HG02981 (cell line): ENCODE measurements around the gene GRIN2A.

Source experiments
- ATAC-seq: cut with Tn5 transposase; IDR thresholded peaks from one replicate; pipeline ENCODE4 v1.9.1; 2021; ENCODE audit warnings: mild to moderate bottlenecking, moderate library complexity; ENCODE audit not compliant: unreplicated experiment

The GRIN2A gene

GRCh38 chr16:9870962-9871361 is 311.3 kb downstream of the GRIN2A start:
- ATAC-seq, result no peak

- no peak for ATAC-seq
Observed at GRCh38 chr16:9869776-9870175, 312.5 kb downstream of the GRIN2A start.

- no peak for ATAC-seq
Observed at GRCh38 chr16:9868606-9869149, 313.6 kb downstream of the GRIN2A start.

- ATAC-seq, result no peak
Observed at GRCh38 chr16:9867176-9867575, 315.1 kb downstream of the GRIN2A start.

- ATAC-seq, result no peak
Observed at GRCh38 chr16:9864461-9864860, 317.8 kb downstream of the GRIN2A start.

- no peak for ATAC-seq
Observed at GRCh38 chr16:9862327-9862726, 319.9 kb downstream of the GRIN2A start.

GRCh38 chr16:9860876-9861275 is 321.4 kb downstream of the GRIN2A start:
- ATAC-seq, result no peak

- ATAC-seq, result no peak
Observed at GRCh38 chr16:9859701-9860327, 322.4 kb downstream of the GRIN2A start.

- no peak for ATAC-seq
Observed at GRCh38 chr16:9854675-9855074, 327.6 kb downstream of the GRIN2A start.

- no peak for ATAC-seq
Observed at GRCh38 chr16:9852003-9852402, 330.2 kb downstream of the GRIN2A start.

- ATAC-seq, result no peak
Observed at GRCh38 chr16:9850817-9851216, 331.4 kb downstream of the GRIN2A start.

- ATAC-seq, result no peak
Observed at GRCh38 chr16:9849697-9850245, 332.5 kb downstream of the GRIN2A start.

GRCh38 chr16:9847146-9847545 is 335.1 kb downstream of the GRIN2A start:
- no peak for ATAC-seq

GRCh38 chr16:9846362-9847099 is 335.7 kb downstream of the GRIN2A start:
- no peak for ATAC-seq

GRCh38 chr16:9845661-9846361 is 336.4 kb downstream of the GRIN2A start:
- ATAC-seq, result no peak

GRCh38 chr16:9844361-9844760 is 337.9 kb downstream of the GRIN2A start:
- no peak for ATAC-seq

GRCh38 chr16:9843424-9844018 is 338.7 kb downstream of the GRIN2A start:
- ATAC-seq, result no peak

GRCh38 chr16:9840761-9841665 is 341.2 kb downstream of the GRIN2A start:
- no peak for ATAC-seq

GRCh38 chr16:9837481-9837880 is 344.7 kb downstream of the GRIN2A start:
- no peak for ATAC-seq

- no peak for ATAC-seq
Observed at GRCh38 chr16:9836118-9836736, 346.0 kb downstream of the GRIN2A start.
